Measurements from ENCODE around the gene A3GALT2. TPM values are rescaled to one million over a fixed set of nuclear protein-coding genes. Genes with fewer than 3 reads are reported as not detected.

A3GALT2 gene
- total RNA-seq, 1 donor from 2014 or later = not detected

DNA sequence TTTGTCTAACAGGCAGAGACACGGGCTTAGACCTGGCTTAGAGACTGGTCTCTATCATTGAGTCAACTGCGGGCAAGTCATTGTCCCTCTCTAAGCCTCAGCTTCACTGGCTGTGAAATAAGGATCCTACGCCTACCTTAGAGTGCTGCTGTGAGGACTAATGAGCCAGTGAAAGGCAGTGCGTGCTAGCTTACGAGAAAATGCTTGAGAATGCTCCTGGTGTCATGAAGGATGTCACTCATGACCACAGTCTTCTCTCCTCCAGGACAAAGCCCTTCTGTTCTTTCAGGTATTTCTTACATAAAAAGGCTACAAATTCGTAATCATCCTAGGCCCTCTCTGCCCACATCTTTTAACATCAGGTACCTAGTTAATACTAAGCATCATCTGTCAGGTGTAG is 16.5 kb upstream of the A3GALT2 start:
- Histone ChIP-seq H3K36me3 (ENCODE audit: control insufficient read depth, insufficient read depth, low read length) (no peaks in the 10 kb centered on the region), H3K27me3 (ENCODE audit: control insufficient read depth, insufficient read depth, low read length) (no peaks in the 10 kb centered on the region), H3K4me3 (ENCODE audit: low read depth, low read length) (no peak overlapping the region)
- TF ChIP-seq, protein P1, sequence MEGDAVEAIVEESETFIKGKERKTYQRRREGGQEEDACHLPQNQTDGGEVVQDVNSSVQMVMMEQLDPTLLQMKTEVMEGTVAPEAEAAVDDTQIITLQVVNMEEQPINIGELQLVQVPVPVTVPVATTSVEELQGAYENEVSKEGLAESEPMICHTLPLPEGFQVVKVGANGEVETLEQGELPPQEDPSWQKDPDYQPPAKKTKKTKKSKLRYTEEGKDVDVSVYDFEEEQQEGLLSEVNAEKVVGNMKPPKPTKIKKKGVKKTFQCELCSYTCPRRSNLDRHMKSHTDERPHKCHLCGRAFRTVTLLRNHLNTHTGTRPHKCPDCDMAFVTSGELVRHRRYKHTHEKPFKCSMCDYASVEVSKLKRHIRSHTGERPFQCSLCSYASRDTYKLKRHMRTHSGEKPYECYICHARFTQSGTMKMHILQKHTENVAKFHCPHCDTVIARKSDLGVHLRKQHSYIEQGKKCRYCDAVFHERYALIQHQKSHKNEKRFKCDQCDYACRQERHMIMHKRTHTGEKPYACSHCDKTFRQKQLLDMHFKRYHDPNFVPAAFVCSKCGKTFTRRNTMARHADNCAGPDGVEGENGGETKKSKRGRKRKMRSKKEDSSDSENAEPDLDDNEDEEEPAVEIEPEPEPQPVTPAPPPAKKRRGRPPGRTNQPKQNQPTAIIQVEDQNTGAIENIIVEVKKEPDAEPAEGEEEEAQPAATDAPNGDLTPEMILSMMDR (IDR thresholded peaks at IDR 0.05; ENCODE audit: insufficient read depth, low read length, poor library complexity, severe bottlenecking) = no peak
- no peak for DNase-seq (ENCODE audit: low read depth)

DNA sequence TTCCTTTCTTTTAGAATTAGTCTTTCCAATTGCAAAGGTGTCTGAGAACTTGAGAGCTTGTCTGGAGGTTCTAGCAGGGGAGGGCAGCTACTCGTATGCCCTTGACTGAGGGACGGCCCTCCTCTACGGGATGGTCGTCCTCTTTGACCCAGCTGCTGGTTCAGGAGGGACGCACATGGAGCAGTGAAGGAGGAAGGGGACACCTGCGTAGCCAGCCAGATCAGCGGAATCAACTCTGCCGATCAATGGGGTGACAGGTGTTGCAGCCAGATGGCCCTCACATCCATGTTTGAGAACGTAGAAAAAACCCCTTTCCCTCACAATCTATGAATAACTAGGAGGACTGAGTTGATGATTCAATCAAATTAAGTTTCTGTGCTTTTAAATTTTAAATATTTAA is 15.7 kb upstream of the A3GALT2 start:
- Histone ChIP-seq H3K36me3 (ENCODE audit: control insufficient read depth, insufficient read depth, low read length) (no peaks in the 10 kb centered on the region), H3K4me3 (ENCODE audit: low read depth, low read length) (no peak overlapping the region), H3K27me3 (ENCODE audit: control insufficient read depth, insufficient read depth, low read length) (no peaks in the 10 kb centered on the region)
- no peak for DNase-seq (ENCODE audit: low read depth)
- TF ChIP-seq, protein P1 (IDR thresholded peaks at IDR 0.05; ENCODE audit: insufficient read depth, low read length, poor library complexity, severe bottlenecking) = no peak

DNA sequence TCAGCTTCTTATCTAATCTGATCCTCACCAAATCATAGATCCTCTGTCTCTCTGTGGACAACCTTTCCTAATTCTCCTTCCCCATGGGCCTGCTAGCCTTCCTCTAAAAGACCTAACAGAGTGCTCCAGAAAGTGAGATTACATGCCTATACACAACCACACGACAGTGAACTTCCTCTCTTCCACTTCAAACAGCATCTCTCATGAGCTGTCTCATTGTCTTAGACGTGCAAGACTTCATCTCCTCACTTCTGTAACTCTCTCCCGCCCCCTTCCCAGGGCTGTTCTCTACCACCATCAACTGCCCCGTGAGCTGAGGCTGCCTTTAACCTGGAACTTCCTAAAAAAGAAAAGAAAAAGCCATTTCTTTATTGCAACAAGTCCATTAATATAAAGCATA is 14.1 kb upstream of the A3GALT2 start:
- TF ChIP-seq, protein P1 (IDR thresholded peaks at IDR 0.05; ENCODE audit: insufficient read depth, low read length, poor library complexity, severe bottlenecking) = no peak
- Histone ChIP-seq H3K4me3 (ENCODE audit: low read depth, low read length) (no peak overlapping the region), H3K36me3 (ENCODE audit: control insufficient read depth, insufficient read depth, low read length) (peaks cover 2% of the 10 kb centered on the region), H3K27me3 (ENCODE audit: control insufficient read depth, insufficient read depth, low read length) (no peaks in the 10 kb centered on the region)
- DNase-seq (ENCODE audit: low read depth) = no peak

DNA sequence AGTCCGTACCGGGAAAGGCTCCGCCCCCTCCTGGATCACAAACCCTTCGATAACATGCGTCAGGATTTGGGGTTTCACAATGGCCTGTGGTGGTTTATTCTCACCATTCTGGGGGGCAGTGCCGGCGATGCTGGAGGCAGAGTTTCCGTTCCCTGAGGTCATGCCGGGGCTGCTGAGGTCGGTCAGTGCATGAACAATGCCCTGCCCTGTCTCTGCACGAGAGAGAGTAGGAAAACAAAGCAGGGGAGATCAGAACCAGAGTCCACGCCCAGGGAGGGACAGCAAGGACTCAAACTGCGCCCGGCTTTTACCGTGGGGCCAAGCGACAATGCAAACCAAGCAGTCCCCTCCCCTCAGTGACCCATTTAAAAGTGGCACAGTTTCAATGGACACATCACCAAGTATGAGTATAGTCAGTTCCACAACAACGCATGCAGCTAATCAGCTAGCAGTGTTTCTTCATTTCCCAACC is 13.2 kb upstream of the A3GALT2 start:
- H3K36me3 ChIP-seq (ENCODE audit: control insufficient read depth, insufficient read depth, low read length) = peaks cover 6% of the 10 kb centered on the region
- H3K4me3 ChIP-seq (ENCODE audit: low read depth, low read length) = no peak overlapping the region
- DNase-seq (ENCODE audit: low read depth) = no peak
- no peaks in the 10 kb centered on the region for H3K27me3 ChIP-seq (ENCODE audit: control insufficient read depth, insufficient read depth, low read length)
- TF ChIP-seq, protein P1 (IDR thresholded peaks at IDR 0.05; ENCODE audit: insufficient read depth, low read length, poor library complexity, severe bottlenecking) = no peak

DNA sequence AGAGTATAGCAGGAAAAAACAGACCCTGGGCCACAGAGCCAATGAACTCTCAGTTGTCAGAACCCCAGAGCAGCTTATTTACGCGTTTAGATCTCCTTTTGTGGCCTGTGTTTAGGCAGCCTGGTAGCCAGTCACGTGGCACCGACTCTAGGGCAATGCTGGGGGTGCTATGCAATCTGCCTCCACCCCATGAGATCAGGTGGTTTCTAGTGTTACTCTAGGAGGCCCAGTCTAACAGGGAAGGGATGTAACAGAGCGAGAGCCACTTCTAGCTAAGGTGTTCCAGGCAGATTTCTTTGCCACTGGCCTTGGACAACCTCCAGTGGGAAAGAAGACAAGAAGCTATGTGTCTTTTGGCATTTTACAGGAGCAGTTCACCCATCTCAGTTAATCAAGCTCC is 12.0 kb upstream of the A3GALT2 start:
- TF ChIP-seq, protein P1 (IDR thresholded peaks at IDR 0.05; ENCODE audit: insufficient read depth, low read length, poor library complexity, severe bottlenecking) = no peak
- DNase-seq (ENCODE audit: low read depth) = no peak
- Histone ChIP-seq H3K36me3 (ENCODE audit: control insufficient read depth, insufficient read depth, low read length) (peaks cover 8% of the 10 kb centered on the region), H3K4me3 (ENCODE audit: low read depth, low read length) (no peak overlapping the region), H3K27me3 (ENCODE audit: control insufficient read depth, insufficient read depth, low read length) (no peaks in the 10 kb centered on the region)

DNA sequence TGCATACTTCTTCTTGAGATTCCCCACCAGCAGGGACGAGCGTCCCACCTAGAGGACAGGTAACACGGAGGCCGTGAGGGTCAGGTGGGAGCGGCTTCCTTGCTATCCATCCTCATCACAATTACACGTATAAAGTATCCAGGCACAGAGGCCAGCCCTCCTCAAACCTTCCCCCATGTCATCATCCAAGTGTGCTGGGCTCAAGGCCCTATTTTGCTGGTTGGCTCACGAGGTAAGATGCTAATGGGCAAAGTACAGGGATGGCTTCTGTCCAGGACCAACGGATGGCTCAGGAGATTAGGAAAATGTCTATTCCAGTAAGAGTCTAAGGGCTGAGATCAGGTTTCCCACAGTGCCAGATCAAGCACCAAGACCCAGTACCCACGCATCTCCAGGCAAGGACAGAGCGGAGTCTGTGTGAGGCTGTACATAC is 11.5 kb upstream of the A3GALT2 start:
- DNase-seq (ENCODE audit: low read depth) = no peak
- no peak overlapping the region for H3K4me3 ChIP-seq (ENCODE audit: low read depth, low read length)
- TF ChIP-seq, protein P1 (IDR thresholded peaks at IDR 0.05; ENCODE audit: insufficient read depth, low read length, poor library complexity, severe bottlenecking) = no peak
- peaks cover 8% of the 10 kb centered on the region for H3K36me3 ChIP-seq (ENCODE audit: control insufficient read depth, insufficient read depth, low read length)
- no peaks in the 10 kb centered on the region for H3K27me3 ChIP-seq (ENCODE audit: control insufficient read depth, insufficient read depth, low read length)
